Activated CD4-positive, alpha-beta T cell treated with anti-CD3 and anti-CD28 coated beads, Interleukin-2, amount 10 ng/mL, durations not matched to agents 24 days and 14 days (primary cell): ENCODE measurements around the gene SLC35D3. TPM values are rescaled to one million over a fixed set of nuclear protein-coding genes. Genes with fewer than 3 reads are reported as not detected.
"Not testable (repeated sequence)": the region's sequence is repeated elsewhere in the genome, so short reads cannot be mapped to it uniquely, and the experiment has no call there.

Experiments used
- DNase-seq: peaks from one replicate; pipeline ENCODE4 v3.0.0; 2022
- H3K27ac Mint-ChIP-seq: one replicate; pipeline ENCODE4 v1.8.0; 2022; ENCODE audit warnings: mild to moderate bottlenecking, mixed read lengths
- H3K27me3 Mint-ChIP-seq: one replicate; pipeline ENCODE4 v1.8.0; 2022; ENCODE audit warnings: mixed read lengths
- H3K36me3 Mint-ChIP-seq: one replicate; pipeline ENCODE4 v1.8.0; 2022; ENCODE audit warnings: low read depth, mild to moderate bottlenecking, mixed read lengths
- H3K4me1 Mint-ChIP-seq: one replicate; pipeline ENCODE4 v1.8.0; 2021; ENCODE audit warnings: mixed read lengths
- H3K4me3 Mint-ChIP-seq: one replicate; pipeline ENCODE4 v1.8.0; 2022; ENCODE audit warnings: mild to moderate bottlenecking, moderate library complexity, mixed read lengths
- H3K9me3 Mint-ChIP-seq: one replicate; pipeline ENCODE4 v1.8.0; 2021; ENCODE audit warnings: mixed read lengths
- intact Hi-C: fragments of 100-400 bp; cut with micrococcal nuclease; formaldehyde crosslinking; loops from one replicate; pipeline ENCODE4 v1.15.1; 2023
- total RNA-seq: library from RNA; stranded (reverse); gene quantifications from 2 replicates; pipeline ENCODE4 v1.2.3, GENCODE V29; 2022

Gene SLC35D3
- not detected in 2 replicates for total RNA-seq

- H3K36me3 Mint-ChIP-seq, result no peaks in the 10 kb centered on the region
- peak within 1 kb of the TSS; percentile 83 for H3K4me3 Mint-ChIP-seq
- no peaks in the 10 kb centered on the region for H3K9me3 Mint-ChIP-seq
- H3K27ac Mint-ChIP-seq, result no peak within 1 kb of the TSS
- peaks cover 22% of the 10 kb centered on the region for H3K4me1 Mint-ChIP-seq
- H3K27me3 Mint-ChIP-seq, result peaks cover 61% of the 10 kb centered on the region
- DNase-seq, result peak; percentile 72
- intact Hi-C loops, result loop anchor here (2.0 to 5.0 kb wide), 2 partner anchors 277 to 575 kb away; no protein-coding TSS in a partner anchor
Observed at GRCh38 chr6:136921936-136922684, at the start of gene SLC35D3. SLC35D3 (plus strand) TSS chr6:136922301; CDS start chr6:136922429, 128 bp downstream.

- Mint-ChIP-seq H3K27me3 (no peaks in the 10 kb centered on the region), H3K4me1 (no peaks in the 10 kb centered on the region), H3K4me3 (no peak overlapping the region), H3K9me3 (peaks cover 14% of the 10 kb centered on the region), H3K27ac (no peak overlapping the region), H3K36me3 (peaks cover 16% of the 10 kb centered on the region)
- intact Hi-C loops, result no loop called here
- no peak for DNase-seq
Observed at GRCh38 chr6:136873748-136874147, 48.4 kb upstream of the SLC35D3 start.

GRCh38 chr6:136876469-136876868, 45.6 kb upstream of the SLC35D3 start:
- H3K4me1 Mint-ChIP-seq, intact Hi-C loops, H3K27me3 Mint-ChIP-seq, DNase-seq, H3K27ac Mint-ChIP-seq, H3K4me3 Mint-ChIP-seq: not testable (repeated sequence)
- Mint-ChIP-seq H3K36me3 (peaks cover 12% of the 10 kb centered on the region), H3K9me3 (peaks cover 14% of the 10 kb centered on the region)

- intact Hi-C loops, result no loop called here
- H3K27ac Mint-ChIP-seq, result no peak overlapping the region
Observed at GRCh38 chr6:136880748-136881460, 41.2 kb upstream of the SLC35D3 start.

GRCh38 chr6:136886091-136886490, 36.0 kb upstream of the SLC35D3 start:
- H3K4me1 Mint-ChIP-seq, result no peaks in the 10 kb centered on the region
- no peaks in the 10 kb centered on the region for H3K9me3 Mint-ChIP-seq
- DNase-seq, result no peak
- H3K27me3 Mint-ChIP-seq, result no peaks in the 10 kb centered on the region
- intact Hi-C loops, result no loop called here
- no peak overlapping the region for H3K4me3 Mint-ChIP-seq
- no peak overlapping the region for H3K27ac Mint-ChIP-seq
- H3K36me3 Mint-ChIP-seq, result no peaks in the 10 kb centered on the region

More at GRCh38 chr6:136880748-136881460, 41.2 kb upstream of the SLC35D3 start:
- no peak for DNase-seq
- H3K4me1 Mint-ChIP-seq, result no peaks in the 10 kb centered on the region
- no peak overlapping the region for H3K4me3 Mint-ChIP-seq
- no peaks in the 10 kb centered on the region for H3K27me3 Mint-ChIP-seq
- peaks cover 5% of the 10 kb centered on the region for H3K9me3 Mint-ChIP-seq
- peaks cover 5% of the 10 kb centered on the region for H3K36me3 Mint-ChIP-seq

- H3K4me3 Mint-ChIP-seq, result no peak overlapping the region
- intact Hi-C loops, result no loop called here
- H3K9me3 Mint-ChIP-seq, result no peaks in the 10 kb centered on the region
- H3K36me3 Mint-ChIP-seq, result no peaks in the 10 kb centered on the region
- no peak overlapping the region for H3K27ac Mint-ChIP-seq
- DNase-seq, result no peak
- no peaks in the 10 kb centered on the region for H3K4me1 Mint-ChIP-seq
- H3K27me3 Mint-ChIP-seq, result no peaks in the 10 kb centered on the region
Observed at GRCh38 chr6:136887953-136888352, 34.1 kb upstream of the SLC35D3 start.

GRCh38 chr6:136889271-136890193, 32.6 kb upstream of the SLC35D3 start:
- no peak overlapping the region for H3K27ac Mint-ChIP-seq
- H3K36me3 Mint-ChIP-seq, result no peaks in the 10 kb centered on the region
- H3K27me3 Mint-ChIP-seq, result no peaks in the 10 kb centered on the region
- no peaks in the 10 kb centered on the region for H3K9me3 Mint-ChIP-seq
- no peak overlapping the region for H3K4me3 Mint-ChIP-seq
- peaks cover 3% of the 10 kb centered on the region for H3K4me1 Mint-ChIP-seq
- DNase-seq, result no peak
- intact Hi-C loops, result no loop called here

- no peak overlapping the region for H3K27ac Mint-ChIP-seq
- H3K4me3 Mint-ChIP-seq, result no peak overlapping the region
- H3K36me3 Mint-ChIP-seq, result no peaks in the 10 kb centered on the region
Observed at GRCh38 chr6:136890194-136890839, 31.8 kb upstream of the SLC35D3 start.

GRCh38 chr6:136890986-136891385, 31.1 kb upstream of the SLC35D3 start:
- H3K4me1 Mint-ChIP-seq, result peaks cover 3% of the 10 kb centered on the region
- DNase-seq, result no peak
- H3K27ac Mint-ChIP-seq, result no peak overlapping the region
- no peak overlapping the region for H3K4me3 Mint-ChIP-seq
- H3K36me3 Mint-ChIP-seq, result no peaks in the 10 kb centered on the region
- intact Hi-C loops, result no loop called here
- no peaks in the 10 kb centered on the region for H3K9me3 Mint-ChIP-seq
- no peaks in the 10 kb centered on the region for H3K27me3 Mint-ChIP-seq

More at GRCh38 chr6:136890194-136890839, 31.8 kb upstream of the SLC35D3 start:
- H3K4me1 Mint-ChIP-seq, result peaks cover 3% of the 10 kb centered on the region
- no peaks in the 10 kb centered on the region for H3K27me3 Mint-ChIP-seq
- H3K9me3 Mint-ChIP-seq, result no peaks in the 10 kb centered on the region
- intact Hi-C loops, result no loop called here
- DNase-seq, result no peak

GRCh38 chr6:136893187-136893586, 28.9 kb upstream of the SLC35D3 start:
- H3K27ac Mint-ChIP-seq, result no peak overlapping the region
- intact Hi-C loops, result no loop called here
- DNase-seq, result no peak
- peaks cover under 1% of the 10 kb centered on the region for H3K36me3 Mint-ChIP-seq
- no peaks in the 10 kb centered on the region for H3K9me3 Mint-ChIP-seq
- peaks cover 3% of the 10 kb centered on the region for H3K4me1 Mint-ChIP-seq
- no peaks in the 10 kb centered on the region for H3K27me3 Mint-ChIP-seq
- no peak overlapping the region for H3K4me3 Mint-ChIP-seq

GRCh38 chr6:136895901-136896300, 26.2 kb upstream of the SLC35D3 start:
- peaks cover 3% of the 10 kb centered on the region for H3K4me1 Mint-ChIP-seq
- H3K36me3 Mint-ChIP-seq, result peaks cover 5% of the 10 kb centered on the region
- DNase-seq, result no peak
- H3K27ac Mint-ChIP-seq, result no peak overlapping the region
- no peaks in the 10 kb centered on the region for H3K27me3 Mint-ChIP-seq
- no peaks in the 10 kb centered on the region for H3K9me3 Mint-ChIP-seq
- intact Hi-C loops, result no loop called here
- no peak overlapping the region for H3K4me3 Mint-ChIP-seq

GRCh38 chr6:136897071-136897470, 25.0 kb upstream of the SLC35D3 start:
- no peak for DNase-seq
- intact Hi-C loops, result no loop called here
- no peaks in the 10 kb centered on the region for H3K9me3 Mint-ChIP-seq
- H3K4me3 Mint-ChIP-seq, result no peak overlapping the region
- no peak overlapping the region for H3K27ac Mint-ChIP-seq
- H3K36me3 Mint-ChIP-seq, result peaks cover 7% of the 10 kb centered on the region
- H3K27me3 Mint-ChIP-seq, result no peaks in the 10 kb centered on the region
- peaks cover 3% of the 10 kb centered on the region for H3K4me1 Mint-ChIP-seq

GRCh38 chr6:136901212-136901784, 20.8 kb upstream of the SLC35D3 start:
- Mint-ChIP-seq H3K9me3 (no peaks in the 10 kb centered on the region), H3K4me1 (no peaks in the 10 kb centered on the region), H3K36me3 (peaks cover 7% of the 10 kb centered on the region), H3K27me3 (no peaks in the 10 kb centered on the region), H3K4me3 (no peak overlapping the region), H3K27ac (no peak overlapping the region)
- DNase-seq, result no peak
- intact Hi-C loops, result no loop called here
